HG03064 (cell line): ENCODE results near the gene NDST4.

Experiments
- ATAC-seq: cut with Tn5 transposase; IDR thresholded peaks from one replicate; pipeline ENCODE4 v1.9.1; 2021; ENCODE audit warnings: low read depth; ENCODE audit not compliant: unreplicated experiment

NDST4 gene

DNA sequence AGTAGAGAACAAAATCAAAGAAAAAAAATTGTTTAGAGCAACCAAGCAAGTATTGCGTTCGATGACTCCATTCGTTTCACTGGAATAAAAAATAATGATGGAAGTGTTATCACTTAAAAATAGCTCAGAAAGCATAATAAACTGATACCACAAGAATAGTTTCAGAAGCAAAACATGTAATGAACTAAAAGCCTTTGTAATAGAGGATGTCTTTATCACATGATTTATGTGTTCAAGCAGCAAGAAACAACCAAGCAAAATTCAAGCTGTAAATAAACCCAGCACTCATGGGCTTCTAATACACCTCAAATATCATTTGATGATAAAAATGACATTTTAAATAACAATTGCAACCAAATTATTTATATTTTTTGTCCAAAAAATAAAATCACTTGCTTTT lies 192.2 kb downstream of the NDST4 start:
- ATAC-seq = no peak

DNA sequence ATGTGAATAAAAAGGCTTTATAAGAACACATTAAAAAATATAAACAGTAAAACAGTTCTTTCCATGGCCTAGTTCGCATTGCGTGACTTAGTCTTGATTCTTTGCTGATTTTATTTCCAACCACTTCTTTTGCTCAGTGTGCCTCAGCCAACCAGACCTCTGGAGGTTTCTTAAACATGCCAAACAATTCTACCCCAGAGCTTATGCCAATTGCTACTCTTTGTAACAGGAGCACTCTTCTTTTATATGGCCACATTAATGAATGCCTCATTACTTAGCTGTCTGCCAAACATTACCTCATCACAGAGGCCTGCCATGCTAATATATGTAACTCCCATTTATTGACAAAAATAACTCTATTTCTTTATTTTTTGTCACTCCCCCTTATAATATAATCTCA lies 202.3 kb downstream of the NDST4 start:
- ATAC-seq = no peak

DNA sequence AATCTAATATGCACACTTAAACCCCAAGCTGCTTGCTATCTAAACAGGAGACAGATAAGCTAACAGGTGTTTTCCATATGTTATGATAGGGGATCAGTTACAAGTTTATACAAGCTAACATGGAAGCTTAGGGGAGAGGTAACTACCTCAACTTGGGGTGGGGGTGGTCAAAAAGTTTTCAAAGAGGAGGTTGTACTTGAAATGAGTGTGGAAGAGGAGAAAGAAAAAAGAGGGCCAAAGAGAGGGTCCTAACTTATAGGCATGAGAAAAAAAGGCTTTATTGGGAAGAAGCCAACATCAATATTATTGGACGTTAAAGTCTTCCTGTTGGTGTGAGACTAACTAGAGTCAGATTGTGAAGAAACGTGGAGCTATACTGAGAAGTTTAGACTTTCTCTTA lies 205.9 kb downstream of the NDST4 start:
- ATAC-seq = no peak

DNA sequence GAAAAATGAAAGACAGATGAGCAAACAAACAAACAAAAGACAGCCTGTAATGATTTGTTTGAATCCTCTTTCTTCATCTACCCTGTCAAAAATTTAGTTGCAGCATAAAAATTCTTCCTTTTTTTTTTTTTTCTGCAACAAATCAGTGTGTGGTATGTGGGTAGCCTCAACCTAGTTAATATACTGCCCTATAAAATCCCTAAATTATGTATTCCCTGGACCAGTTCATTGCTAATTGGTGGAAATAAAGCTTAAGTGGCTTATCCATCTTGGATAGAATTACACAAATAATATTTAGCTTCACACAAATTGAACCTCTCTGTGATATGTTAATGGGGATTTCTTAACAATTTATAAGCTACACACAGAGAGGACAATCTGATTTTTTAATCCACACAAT lies 208.4 kb downstream of the NDST4 start:
- ATAC-seq = no peak

DNA sequence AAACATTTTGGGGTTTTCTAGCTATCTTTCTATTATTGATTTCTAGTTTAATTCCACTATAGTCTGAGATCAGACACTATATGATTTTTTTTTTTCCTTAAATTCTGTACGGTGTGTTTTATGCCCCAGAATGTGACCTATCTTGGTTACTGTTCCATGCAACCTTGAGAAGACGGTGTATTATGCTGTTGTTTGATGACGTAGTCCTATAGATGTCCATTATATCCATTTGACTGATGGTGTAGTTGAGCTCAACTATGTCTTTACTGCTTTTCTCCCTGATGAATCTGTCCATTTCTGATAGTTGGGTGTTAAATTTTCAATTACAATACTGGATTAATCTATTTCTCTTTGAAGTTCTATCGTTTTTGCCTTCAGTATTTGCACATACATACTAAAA lies 212.5 kb downstream of the NDST4 start:
- ATAC-seq = no peak

DNA sequence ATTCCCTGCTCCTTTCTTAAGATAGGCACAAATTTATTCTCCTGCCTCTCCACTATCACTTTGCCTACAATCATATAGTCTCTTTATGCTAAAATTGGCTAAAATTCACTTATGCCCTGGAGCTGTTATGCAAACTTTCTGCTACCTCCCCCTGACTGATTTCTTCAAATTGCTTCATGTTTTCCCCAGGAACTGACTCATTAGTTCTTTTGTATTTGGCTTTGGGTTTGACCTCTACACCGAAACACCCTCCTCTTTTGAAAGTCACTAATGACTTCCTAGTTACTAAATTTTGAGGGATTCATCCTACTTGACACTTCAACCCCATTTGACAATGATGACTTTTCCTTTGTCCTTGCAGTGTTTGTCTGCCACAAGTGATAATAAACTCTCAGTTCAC lies 222.6 kb downstream of the NDST4 start:
- ATAC-seq = no peak

DNA sequence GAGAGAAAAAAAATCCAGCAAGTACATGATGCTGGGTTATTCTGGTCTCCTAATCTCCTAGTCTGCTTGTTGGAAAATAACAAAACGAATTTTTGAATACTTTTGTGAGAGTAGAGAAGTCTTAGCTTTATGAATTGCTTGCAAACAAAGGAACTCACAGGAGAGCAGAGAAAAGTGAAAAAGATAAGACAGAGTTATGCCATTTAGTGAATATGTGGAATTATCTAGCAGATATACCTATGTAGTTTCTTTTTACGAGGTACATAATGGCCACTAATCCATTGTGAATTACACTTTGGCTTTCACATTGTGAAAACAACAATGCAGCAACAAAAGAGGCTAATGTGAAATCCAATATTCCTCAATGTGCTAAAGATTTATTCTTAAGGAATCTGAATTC lies 226.7 kb downstream of the NDST4 start:
- no peak for ATAC-seq

DNA sequence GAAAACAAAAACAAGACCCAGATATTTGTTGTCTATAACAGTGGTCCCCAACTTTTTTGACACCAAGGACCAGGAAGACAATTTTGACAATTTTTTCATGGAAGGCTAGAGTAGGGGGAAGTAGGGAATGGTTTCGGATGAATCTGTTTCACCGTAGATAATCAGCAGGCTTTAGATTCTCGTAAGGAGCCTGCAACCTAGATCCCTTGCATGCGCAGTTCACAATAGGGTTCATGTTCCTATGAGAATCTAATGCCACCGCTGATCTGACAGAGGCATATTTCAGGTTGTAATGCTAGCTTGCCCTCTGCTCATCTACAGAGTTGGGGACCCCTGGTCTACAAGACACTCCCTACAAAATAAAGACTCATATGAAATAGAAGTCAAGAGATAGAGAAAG lies 229.8 kb downstream of the NDST4 start:
- no peak for ATAC-seq

DNA sequence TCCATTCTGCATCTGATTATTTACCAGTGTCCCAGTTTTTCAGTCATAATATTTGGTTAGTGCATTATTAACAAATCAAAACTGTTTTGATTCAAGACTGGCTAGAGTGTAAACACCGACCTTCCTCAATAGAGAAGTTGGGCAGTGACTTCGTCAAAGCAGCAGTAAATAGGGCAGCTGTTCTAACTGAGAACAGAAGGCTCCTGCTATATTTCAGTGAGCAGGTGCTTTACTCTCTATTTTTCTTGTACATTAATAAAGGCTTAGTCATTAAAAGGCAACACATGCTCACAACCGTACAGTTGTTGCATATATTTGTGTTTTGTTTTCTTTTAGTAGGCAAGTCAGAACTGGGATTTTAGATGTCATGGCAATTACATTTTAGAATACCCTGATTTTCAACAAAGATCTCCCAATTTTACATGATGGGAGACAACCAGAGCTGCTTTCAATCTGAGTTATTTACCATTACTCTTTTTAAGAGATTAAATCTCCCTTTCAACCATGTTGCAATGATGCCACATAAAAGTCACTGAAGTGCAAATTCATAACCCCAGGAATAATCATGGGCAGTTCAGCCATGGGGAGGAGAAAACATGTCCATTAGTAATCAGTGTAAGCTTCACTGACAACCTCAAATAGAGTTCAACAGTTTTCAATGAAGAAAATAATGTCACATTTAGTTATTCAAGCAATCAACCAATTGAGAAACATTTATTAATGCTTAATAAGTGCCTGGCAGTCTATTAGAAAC lies 233.3 kb downstream of the NDST4 start:
- no peak for ATAC-seq

DNA sequence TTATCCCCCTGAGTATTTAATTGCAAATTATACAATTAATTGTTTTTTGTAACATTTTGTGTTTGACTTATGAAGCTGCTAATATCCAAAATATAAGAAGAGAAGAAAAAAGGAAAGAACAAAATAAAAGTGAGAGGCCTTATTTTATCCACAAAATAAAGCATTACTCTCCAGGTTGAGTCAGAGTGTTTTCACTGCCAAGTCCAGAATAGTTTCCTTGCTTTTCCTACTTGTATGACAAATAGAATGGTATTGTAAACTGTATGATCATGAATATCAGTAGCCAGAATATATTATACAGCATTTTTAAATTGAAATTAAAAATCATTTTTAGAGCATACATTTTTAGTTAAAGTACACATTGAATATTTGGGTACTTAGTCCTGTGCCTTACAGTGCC lies 237.8 kb downstream of the NDST4 start:
- no peak for ATAC-seq

DNA sequence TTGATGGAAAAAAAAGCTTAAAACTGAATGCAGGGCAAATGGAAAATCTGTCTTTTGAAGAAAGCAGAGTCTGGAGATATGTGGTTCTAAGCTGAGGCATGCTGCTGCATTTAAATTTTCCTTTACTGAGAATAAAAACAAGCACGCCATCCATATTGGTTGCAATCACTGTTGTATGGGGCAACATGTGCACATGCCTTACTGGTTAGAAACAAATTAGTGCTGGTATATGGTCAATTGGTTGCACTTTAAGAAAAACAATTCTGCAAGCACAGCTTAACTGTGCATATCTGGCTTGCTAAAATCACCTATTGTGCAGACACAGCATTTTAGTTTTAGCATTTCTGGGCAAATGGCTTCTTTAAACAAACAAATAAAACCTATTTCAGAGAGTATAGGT lies 239.1 kb downstream of the NDST4 start:
- no peak for ATAC-seq

DNA sequence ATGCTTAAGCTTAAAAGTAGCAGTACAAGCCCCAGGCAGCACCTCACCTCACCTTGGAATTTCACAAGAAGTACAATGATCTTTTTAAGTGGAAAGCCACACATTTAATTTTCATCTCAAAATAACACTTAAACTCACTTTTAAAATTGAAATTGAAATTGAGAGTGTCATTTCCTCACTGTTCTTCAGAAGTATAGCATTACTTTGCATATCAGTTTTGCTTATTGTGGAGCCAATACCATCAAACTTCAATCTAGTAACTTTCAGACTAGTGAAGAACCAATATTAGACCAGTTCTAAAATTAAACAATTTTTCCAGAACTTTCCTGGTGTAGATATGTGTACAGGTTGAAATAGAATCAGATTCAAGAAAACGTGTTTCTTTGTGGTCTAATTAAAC lies 242.4 kb downstream of the NDST4 start:
- ATAC-seq = no peak

DNA sequence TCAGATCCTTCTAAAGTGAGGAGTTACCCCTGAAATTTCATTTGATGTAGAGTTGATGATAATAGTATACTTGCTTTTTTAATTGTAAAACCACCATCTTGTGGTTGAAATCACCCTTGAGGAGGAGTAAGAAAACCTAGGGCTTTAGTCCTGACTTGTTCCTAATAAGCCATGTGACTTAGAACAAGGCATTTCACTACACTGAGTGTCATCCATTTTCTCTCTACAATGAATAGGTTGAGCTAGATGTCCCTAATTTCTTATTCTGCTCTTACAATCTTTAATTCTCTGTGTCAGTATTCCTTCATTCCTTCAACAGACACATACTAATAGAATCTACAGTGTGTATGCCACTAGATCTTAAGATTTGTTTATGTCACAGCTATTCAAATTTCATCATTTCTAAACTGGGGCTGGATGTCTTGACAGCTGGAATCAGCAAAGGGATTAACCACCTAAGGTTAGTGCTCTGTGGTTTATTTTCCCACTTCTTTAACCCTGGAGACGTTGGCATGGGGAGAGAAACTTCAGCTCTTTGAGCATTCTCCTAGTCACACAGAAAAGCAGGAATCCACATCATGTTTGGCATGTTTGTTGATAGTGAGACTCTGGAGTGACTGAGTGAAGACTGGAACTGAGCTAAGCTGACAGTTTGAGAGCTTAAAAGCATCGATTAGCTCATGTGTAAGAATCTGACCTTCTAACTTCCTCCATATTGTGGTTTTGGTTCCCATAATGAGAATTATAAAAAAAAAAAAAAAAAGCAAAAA lies 246.3 kb downstream of the NDST4 start:
- no peak for ATAC-seq

DNA sequence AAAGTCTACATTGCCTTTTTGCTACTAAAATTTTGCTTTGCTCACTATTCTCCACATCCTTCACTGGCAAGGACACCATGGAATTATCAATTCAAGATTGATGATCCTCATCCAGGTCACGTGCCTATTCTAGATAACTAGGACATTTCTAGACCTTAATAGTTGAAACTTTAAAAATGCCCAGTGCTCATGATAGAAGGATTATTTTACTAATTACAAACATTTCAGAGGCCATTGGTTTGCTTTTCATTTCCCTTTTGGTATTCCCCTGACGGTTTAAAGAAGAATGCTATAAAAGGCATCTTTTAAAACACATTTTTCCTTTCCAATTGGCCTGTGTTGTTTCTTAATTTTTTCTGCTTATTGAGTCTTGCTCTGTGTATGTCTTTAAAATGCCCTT lies 249.4 kb downstream of the NDST4 start:
- ATAC-seq = no peak

DNA sequence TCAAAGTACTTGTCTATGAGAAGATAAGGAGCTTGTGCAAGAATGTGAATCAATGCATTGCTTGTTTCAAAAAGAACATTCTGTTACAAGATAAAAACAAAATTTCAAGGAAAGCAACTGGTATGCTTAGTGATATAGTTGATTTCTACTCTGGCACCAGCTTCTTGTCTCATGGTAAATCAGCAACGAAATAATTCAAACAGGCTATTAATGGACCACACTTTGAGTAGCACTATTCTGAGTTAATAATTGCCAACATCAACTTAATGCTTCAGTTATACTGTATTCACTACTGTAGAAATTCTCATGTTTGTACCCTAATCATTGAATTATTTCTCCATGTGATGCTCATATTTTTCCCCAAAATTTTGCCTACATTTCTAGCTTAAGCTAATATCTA lies 252.6 kb downstream of the NDST4 start:
- no peak for ATAC-seq

DNA sequence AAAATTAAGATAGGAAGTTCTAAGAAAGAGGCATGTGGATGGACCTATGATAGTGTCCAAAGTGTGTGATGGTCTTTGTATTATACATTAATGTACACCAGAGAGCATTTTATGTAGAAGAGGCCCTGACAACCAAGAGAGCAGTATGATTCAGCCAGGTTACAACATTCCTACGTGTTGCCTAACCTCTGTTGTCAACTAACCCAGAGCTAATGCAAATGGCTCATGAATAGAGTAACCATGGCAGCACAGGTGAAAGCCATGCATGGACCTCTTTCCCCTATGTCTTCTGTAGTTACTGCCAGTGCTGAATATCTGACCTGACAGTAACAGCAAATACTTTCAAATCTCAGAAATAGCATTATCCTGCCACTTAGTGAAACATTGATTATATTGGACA lies 255.6 kb downstream of the NDST4 start:
- ATAC-seq = no peak

DNA sequence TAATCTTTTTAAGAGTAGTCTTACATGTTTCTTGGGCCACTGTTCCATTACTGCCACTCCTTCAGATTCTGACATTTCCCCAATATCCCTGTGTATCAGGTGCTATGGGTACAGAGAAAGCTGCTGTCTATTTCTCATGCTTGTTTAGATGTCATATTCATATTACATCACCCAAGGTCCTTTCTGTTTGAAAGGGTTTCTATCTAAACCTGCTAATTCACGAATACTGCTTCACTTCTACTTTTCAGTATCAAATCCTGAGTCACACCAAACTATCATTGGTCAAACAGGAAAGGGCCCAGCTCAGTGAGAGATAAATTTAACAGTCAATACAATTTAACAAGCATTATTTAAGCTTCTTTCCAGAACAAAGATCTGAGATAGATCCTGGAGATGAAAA lies 273.4 kb downstream of the NDST4 start:
- no peak for ATAC-seq

DNA sequence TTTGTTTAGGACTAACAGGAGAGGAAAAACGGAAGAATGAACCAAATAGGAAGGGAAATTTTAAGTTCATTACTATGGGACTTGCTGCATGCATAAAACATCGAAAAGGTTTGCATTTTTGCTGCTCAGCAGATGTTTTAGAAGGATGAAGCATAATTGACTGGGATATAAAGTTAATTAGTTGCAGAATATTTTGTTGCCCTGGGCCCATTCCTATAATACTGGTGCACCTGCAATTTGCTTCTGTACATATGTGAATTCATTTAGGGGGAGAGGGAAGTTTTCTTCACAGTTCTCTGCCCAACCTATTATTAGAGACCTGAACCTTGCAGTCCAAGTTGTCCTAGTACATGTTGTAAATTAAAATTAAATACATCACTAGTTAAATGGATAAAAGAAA lies 282.8 kb downstream of the NDST4 start:
- ATAC-seq = no peak

DNA sequence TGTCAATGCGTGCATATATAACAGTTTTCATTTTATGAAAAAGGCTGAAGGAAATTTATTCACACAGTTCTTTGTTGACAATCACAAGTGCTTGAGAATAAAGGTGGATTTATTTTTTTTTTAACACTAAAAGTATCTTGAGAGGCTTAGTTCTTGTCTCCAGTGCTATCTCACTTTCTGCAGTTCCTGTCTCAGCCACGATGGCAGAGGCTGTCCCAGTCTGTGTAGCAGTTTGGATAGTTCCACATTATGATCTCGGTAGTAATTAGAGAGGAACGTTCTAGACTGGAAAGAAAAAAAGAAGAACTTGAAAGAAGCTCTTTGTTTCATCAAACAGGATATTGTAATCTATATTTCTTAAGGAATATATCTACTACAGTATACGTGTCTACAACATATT lies 285.8 kb downstream of the NDST4 start:
- ATAC-seq = no peak

DNA sequence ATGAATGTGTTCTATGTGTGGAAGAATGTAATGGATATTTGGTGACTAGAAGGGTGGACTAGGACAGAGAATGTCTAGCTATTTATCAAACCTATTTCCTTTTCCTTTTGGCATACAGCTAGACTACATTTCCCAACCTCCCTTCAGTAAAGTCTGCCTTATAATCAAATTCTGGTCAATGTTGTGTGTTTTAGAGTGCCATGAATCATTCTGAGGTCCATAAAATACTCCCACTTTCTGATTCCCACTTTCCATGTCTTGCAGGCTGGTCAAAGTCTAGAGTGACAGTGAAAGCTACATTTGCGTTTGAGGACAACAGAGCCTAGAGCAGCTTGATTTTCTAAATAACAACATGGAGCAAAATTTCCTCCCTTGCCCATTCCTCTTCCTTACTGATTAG lies 297.7 kb downstream of the NDST4 start:
- no peak for ATAC-seq

DNA sequence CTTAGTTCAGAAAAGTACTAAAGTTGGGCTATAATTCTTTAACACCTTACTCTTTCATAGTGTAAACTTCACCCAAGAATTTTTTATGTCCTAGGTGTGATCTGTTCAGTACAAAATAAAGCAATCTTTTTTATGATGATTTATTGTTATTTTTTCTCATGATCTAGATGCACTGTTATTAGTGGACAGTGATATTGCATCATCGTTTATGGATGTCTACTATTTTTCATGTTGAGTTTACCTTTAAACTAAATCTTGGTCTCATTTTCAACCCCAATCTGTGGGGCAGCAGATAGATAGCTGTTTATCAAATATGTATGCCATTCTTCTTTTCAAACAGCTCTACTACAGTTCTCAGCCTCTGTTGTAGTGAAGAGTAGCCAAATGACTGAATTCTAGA lies 299.5 kb downstream of the NDST4 start:
- ATAC-seq = no peak

DNA sequence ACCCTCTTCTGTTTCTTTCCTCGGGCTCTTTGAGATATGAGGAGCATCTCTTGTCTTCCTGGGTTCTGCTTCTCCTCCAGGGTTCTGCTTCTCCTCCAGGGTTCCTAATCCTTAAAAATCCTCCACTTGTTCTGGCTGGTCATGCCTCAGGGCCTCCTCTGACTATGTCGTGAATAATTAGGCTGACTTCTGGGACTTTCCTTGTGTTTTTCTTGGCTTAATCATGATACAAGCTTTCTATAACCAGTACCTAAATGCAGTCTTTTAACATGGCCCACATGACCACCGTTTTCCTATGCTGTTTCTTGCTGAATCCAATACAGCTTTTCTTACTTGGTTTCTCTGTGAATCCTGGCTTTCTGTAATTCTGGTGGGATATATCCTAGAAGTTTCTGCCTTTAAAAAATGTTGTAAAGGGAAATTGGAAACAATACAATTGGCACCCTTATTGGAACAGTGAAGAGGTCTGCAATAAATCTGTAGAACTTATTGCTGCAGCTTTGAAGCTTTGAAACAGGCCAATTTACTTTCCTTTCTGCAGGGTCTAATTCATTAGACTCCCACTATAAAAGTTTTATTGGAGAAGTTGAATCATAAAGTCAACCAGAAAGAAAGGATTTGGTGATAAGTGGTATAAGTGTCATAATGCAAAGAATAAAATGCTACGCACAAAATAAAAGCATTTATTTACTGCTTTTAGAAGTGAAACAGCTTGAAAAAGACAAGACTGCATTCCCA lies 301.7 kb downstream of the NDST4 start:
- no peak for ATAC-seq
